Esophagus squamous epithelium (tissue), 5 donors: ENCODE measurements around the gene ENOSF1. TPM values are rescaled to one million over a fixed set of nuclear protein-coding genes. Genes with fewer than 3 reads are reported as not detected.

Experiments used
- DNase-seq: peaks from one replicate; lab custom pipeline; 2025; lab: John Stamatoyannopoulos, UW
- H3K27ac ChIP-seq, 4 donors: fragments of 200-600 bp; sonication (generic); one replicate each; pipeline ENCODE4 v1.5.1; 2016 to 2019; ENCODE audit warnings: mild to moderate bottlenecking in 1 of 4
- H3K27me3 ChIP-seq, 4 donors: fragments of 200-600 bp; sonication (generic); 1 replicate in 3 of 4; 2 replicates in 1 of 4; pipeline versions ENCODE4 v1.5.1 to v1.6.0; 2017 to 2021; ENCODE audit warnings: antibody characterized with exemption in 1 of 4
- H3K36me3 ChIP-seq, 3 donors: fragments of 200-600 bp; sonication (generic); one replicate each; pipeline ENCODE4 v1.5.1; 2016 to 2019
- H3K4me1 ChIP-seq, 3 donors: fragments of 200-600 bp; sonication (generic); one replicate each; pipeline ENCODE4 v1.5.1; 2017 to 2019
- H3K4me3 ChIP-seq, 4 donors: fragments of 200-600 bp; sonication (generic); 1 replicate in 3 of 4; 2 replicates in 1 of 4; pipeline ENCODE4 v1.5.1; 2016 to 2019; ENCODE audit warnings: mild to moderate bottlenecking in 2 of 4, moderate library complexity in 1 of 4
- H3K9me3 ChIP-seq, 3 donors: fragments of 200-600 bp; sonication (generic); one replicate each; pipeline ENCODE4 v1.5.1; 2016 to 2019
- POLR2A ChIP-seq, 4 donors: fragments of 450-650 bp; IDR thresholded peaks; one replicate each; pipeline ENCODE4 v1.6.1; 2017; ENCODE audit warnings: antibody characterized with exemption in 4 of 4, mild to moderate bottlenecking in 4 of 4, moderate library complexity in 3 of 4
- WGBS, 2 donors: methylation state at CpG; one replicate each; pipeline ENCODE4 v1.1.5; 2018; 5-methylcytosine and 5-hydroxymethylcytosine counted together
- intact Hi-C: fragments of 100-400 bp; cut with DNase I; formaldehyde crosslinking; loops from one replicate; pipeline ENCODE4 v1.15.0; 2022
- total RNA-seq, 4 donors: library from RNA; depleted of rRNA; stranded (reverse); fragments of >200 nt; gene quantifications; one replicate each; pipeline ENCODE4 v1.1.0, GENCODE V29; 2016
- TF ChIP-seq, protein P1 (sequence below), 6 experiments: fragments of 450-650 bp in 4 of 6; fragments of 200-600 bp in 2 of 6; sonication (generic) in 2 of 6; IDR thresholded peaks; one replicate each; pipeline ENCODE4 v1.5.1; 2016 to 2019; ENCODE audit warnings: antibody characterized with exemption in 6 of 6, mild to moderate bottlenecking in 4 of 6, moderate library complexity in 4 of 6
- donor health status: DM: yes; HTN: yes; CAD: no.

The ENOSF1 gene
- total RNA-seq, 4 donors from 2014 or later = 31.7 to 63.7 (median 47.1) TPM

DNA sequence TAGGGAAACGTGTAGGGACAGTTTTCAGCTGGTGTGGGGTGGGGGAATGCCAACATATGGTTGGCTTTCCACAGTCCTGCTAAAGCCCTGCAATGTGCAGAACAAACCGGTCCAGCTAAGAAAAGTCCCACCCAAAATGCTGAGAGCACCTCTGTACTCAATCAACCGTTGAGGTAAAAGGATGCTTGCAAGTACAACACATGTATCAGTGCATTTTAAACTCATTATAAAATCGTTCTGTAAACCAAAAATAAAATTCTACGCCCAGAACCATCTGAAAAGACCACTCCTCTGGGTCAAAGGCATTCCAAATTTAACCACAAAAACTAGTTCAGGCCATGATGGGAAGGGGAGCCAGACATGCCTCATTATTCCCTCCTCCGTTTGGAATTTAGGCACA lies 57.0 kb downstream of the ENOSF1 start:
- H3K27ac ChIP-seq = no peak overlapping the region
- H3K4me1 ChIP-seq = peaks cover 0 to 21% (median 5%) of the 10 kb centered on the region in 3 donors
- TF ChIP-seq, protein P1, sequence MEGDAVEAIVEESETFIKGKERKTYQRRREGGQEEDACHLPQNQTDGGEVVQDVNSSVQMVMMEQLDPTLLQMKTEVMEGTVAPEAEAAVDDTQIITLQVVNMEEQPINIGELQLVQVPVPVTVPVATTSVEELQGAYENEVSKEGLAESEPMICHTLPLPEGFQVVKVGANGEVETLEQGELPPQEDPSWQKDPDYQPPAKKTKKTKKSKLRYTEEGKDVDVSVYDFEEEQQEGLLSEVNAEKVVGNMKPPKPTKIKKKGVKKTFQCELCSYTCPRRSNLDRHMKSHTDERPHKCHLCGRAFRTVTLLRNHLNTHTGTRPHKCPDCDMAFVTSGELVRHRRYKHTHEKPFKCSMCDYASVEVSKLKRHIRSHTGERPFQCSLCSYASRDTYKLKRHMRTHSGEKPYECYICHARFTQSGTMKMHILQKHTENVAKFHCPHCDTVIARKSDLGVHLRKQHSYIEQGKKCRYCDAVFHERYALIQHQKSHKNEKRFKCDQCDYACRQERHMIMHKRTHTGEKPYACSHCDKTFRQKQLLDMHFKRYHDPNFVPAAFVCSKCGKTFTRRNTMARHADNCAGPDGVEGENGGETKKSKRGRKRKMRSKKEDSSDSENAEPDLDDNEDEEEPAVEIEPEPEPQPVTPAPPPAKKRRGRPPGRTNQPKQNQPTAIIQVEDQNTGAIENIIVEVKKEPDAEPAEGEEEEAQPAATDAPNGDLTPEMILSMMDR (IDR thresholded peaks at IDR 0.05) = no peak
- TF ChIP-seq POLR2A (IDR thresholded peaks at IDR 0.05) = no peak
- no peaks in the 10 kb centered on the region for H3K9me3 ChIP-seq
- peaks cover 0 to 46% (median 0%) of the 10 kb centered on the region in 4 donors for H3K27me3 ChIP-seq
- WGBS, 2 donors = 59 to 81% methylated on average over 6 of the region's 6 CpGs
- no peak overlapping the region for H3K4me3 ChIP-seq
- DNase-seq = no peak
- no peaks in the 10 kb centered on the region for H3K36me3 ChIP-seq
- intact Hi-C loops = no loop called here

DNA sequence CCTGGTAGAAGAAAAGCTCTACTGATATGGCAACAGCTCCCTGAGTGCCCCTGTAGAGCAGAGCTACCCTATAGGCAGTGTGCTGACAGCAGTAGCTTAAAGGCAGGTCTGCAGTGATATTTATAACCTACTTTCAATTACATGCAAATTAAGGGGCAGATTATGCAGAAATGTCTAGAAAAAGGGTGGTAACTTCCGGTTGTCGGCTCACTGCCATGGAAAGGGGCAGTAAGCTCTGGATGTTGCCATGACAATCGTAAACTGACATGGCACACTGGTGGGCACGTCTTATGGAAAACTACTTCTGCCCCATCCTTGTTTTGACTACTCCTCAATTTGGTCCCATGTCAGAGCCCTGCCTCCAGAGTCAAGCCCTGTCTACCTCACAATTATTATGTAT lies 57.8 kb downstream of the ENOSF1 start:
- H3K27ac ChIP-seq = no peak overlapping the region
- peaks cover 0 to 21% (median 5%) of the 10 kb centered on the region in 3 donors for H3K4me1 ChIP-seq
- intact Hi-C loops = no loop called here
- H3K36me3 ChIP-seq = no peaks in the 10 kb centered on the region
- no peaks in the 10 kb centered on the region for H3K9me3 ChIP-seq
- 88 to 95% methylated on average over 4 of the region's 4 CpGs for WGBS, 2 donors
- TF ChIP-seq, protein P1 (IDR thresholded peaks at IDR 0.05) = no peak
- no peak overlapping the region for H3K4me3 ChIP-seq
- peaks cover 0 to 46% (median 0%) of the 10 kb centered on the region in 4 donors for H3K27me3 ChIP-seq
- no peak for DNase-seq

DNA sequence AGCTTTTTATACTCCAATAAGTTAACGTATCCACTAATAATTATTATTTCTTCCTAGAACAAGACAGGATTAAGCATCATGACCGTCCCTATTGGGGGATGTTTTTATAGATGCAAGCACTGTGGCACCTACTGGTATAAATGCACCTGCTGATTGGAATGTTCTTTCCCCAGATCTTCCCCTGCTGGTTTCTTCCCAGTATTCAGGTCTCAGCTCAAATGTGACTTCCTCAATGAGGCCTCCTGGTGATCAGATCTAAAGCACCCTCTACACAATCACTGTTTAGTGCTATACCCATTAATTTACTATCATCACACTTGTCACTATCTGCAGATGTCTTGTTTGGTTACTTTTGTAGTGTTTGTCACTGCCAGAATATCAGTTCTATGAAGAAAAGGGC lies 58.9 kb downstream of the ENOSF1 start:
- no peak for DNase-seq
- Histone ChIP-seq H3K4me1 (peaks cover 0 to 16% (median 2%) of the 10 kb centered on the region in 3 donors), H3K36me3 (no peaks in the 10 kb centered on the region), H3K9me3 (no peaks in the 10 kb centered on the region), H3K27ac (no peak overlapping the region), H3K27me3 (peaks cover 0 to 36% (median 0%) of the 10 kb centered on the region in 4 donors), H3K4me3 (no peak overlapping the region)
- 91% methylated on average over 2 of the region's 2 CpGs for WGBS, 2 donors
- intact Hi-C loops = no loop called here
- TF ChIP-seq, protein P1 (IDR thresholded peaks at IDR 0.05) = no peak
- no peak for TF ChIP-seq POLR2A (IDR thresholded peaks at IDR 0.05)

DNA sequence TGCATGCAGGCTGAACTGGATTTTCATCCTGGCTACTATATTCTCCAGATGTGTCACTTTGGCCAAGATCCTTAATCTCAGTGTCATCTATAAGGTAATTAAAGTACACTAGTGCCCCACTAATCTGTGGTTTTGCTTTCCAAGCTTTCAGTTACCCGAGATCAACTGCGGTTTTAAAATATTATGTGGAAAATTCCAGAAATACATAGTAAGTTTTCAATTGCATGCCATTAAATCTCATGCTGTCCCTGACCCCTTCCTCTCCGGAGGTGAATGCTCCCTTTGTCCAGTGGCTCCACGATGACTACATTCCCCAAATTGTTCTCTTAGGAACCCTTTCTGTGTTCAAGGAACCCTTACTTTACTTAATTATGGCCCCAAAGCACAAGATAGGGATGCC lies 60.3 kb downstream of the ENOSF1 start:
- WGBS, 2 donors = 88 to 90% methylated on average over 4 of the region's 4 CpGs
- no peaks in the 10 kb centered on the region for H3K9me3 ChIP-seq
- H3K4me3 ChIP-seq = no peak overlapping the region
- H3K36me3 ChIP-seq = no peaks in the 10 kb centered on the region
- no peak for DNase-seq
- H3K27me3 ChIP-seq = peaks cover 0 to 26% (median 0%) of the 10 kb centered on the region in 4 donors
- TF ChIP-seq, protein P1 (IDR thresholded peaks at IDR 0.05) = no peak
- no peak for TF ChIP-seq POLR2A (IDR thresholded peaks at IDR 0.05)
- no peak overlapping the region for H3K27ac ChIP-seq
- intact Hi-C loops = no loop called here
- peaks cover 0 to 5% (median 0%) of the 10 kb centered on the region in 3 donors for H3K4me1 ChIP-seq

DNA sequence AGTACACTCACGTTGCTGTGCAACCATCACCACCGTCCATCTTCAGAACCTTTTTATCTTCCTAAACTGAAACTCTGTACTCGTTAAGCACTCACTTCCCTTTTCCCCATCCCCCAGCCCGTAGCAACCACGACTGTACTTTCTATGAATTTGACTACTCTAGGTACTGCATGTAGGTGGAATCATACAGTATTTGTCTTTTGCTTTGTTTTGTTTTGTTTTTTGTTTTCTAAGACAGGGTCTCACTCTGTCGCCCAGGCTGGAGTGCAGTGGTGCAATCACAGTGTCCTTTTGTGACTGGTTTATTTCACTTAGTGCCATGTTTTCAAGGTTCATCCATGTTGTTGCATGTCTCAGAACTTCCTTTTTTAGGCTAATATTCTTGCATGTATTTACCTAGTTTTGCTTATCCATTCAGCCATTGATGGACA lies 62.0 kb downstream of the ENOSF1 start:
- 49 to 72% methylated on average over 6 of the region's 6 CpGs for WGBS, 2 donors
- no peak overlapping the region for H3K4me3 ChIP-seq

More for the DNA sequence above, 62.0 kb downstream of the ENOSF1 start:
- Histone ChIP-seq H3K4me1 (no peaks in the 10 kb centered on the region), H3K27me3 (peaks cover 0 to 16% (median 0%) of the 10 kb centered on the region in 4 donors), H3K36me3 (no peaks in the 10 kb centered on the region), H3K27ac (no peak overlapping the region), H3K9me3 (no peaks in the 10 kb centered on the region)
- intact Hi-C loops = no loop called here
- TF ChIP-seq, protein P1 (IDR thresholded peaks at IDR 0.05) = no peak
- TF ChIP-seq POLR2A (IDR thresholded peaks at IDR 0.05) = no peak
- no peak for DNase-seq
